Ascending aorta (tissue), 2 donors: ENCODE data around the gene CCNG1. TPM values are rescaled to one million over a fixed set of nuclear protein-coding genes. Genes with fewer than 3 reads are reported as not detected.
A peak's percentile ranks its signal among the peaks of the same experiment; 100 is the strongest.

Experiments used
- DNase-seq, 2 donors: peaks; one replicate each; pipeline ENCODE4 v3.0.0-alpha.2; 2019; ENCODE audit warnings: low spot score in 2 of 2
- H3K27ac ChIP-seq, 2 donors: fragments of 200-600 bp; sonication (generic); one replicate each; pipeline ENCODE4 v1.5.1; 2016 to 2017; ENCODE audit warnings: mild to moderate bottlenecking in 1 of 2
- H3K27me3 ChIP-seq: fragments of 200-600 bp; sonication (generic); one replicate; pipeline ENCODE4 v1.5.1; 2017
- H3K36me3 ChIP-seq, 2 donors: fragments of 200-600 bp; sonication (generic); one replicate each; pipeline ENCODE4 v1.5.1; 2016
- H3K4me1 ChIP-seq, 2 donors: fragments of 200-600 bp; sonication (generic); one replicate each; pipeline ENCODE4 v1.5.1; 2016 to 2017; ENCODE audit warnings: mild to moderate bottlenecking in 1 of 2
- H3K4me3 ChIP-seq, 2 donors: fragments of 200-600 bp; sonication (generic); one replicate each; pipeline ENCODE4 v1.5.1; 2016 to 2017; ENCODE audit warnings: mild to moderate bottlenecking in 1 of 2
- H3K9me3 ChIP-seq, 2 donors: fragments of 200-600 bp; sonication (generic); one replicate each; pipeline ENCODE4 v1.5.1; 2016
- intact Hi-C: fragments of 100-400 bp; cut with DNase I; formaldehyde crosslinking; loops from one replicate; pipeline ENCODE4 v1.15.1; 2023
- total RNA-seq: library from RNA; depleted of rRNA; stranded (reverse); fragments of >200 nt; gene quantifications from one replicate; pipeline ENCODE4 v1.1.0, GENCODE V29; 2016
- TF ChIP-seq, protein P1 (sequence below), 3 experiments: fragments of 200-600 bp in 2 of 3; fragments of 450-650 bp in 1 of 3; sonication (generic) in 2 of 3; IDR thresholded peaks; one replicate each; pipeline ENCODE4 v1.5.1; 2016 to 2019; ENCODE audit warnings: antibody characterized with exemption in 3 of 3, mild to moderate bottlenecking in 1 of 3, moderate library complexity in 1 of 3

Gene CCNG1
- total RNA-seq, 1 donor from 2014 or later, result 20.5 TPM

DNA sequence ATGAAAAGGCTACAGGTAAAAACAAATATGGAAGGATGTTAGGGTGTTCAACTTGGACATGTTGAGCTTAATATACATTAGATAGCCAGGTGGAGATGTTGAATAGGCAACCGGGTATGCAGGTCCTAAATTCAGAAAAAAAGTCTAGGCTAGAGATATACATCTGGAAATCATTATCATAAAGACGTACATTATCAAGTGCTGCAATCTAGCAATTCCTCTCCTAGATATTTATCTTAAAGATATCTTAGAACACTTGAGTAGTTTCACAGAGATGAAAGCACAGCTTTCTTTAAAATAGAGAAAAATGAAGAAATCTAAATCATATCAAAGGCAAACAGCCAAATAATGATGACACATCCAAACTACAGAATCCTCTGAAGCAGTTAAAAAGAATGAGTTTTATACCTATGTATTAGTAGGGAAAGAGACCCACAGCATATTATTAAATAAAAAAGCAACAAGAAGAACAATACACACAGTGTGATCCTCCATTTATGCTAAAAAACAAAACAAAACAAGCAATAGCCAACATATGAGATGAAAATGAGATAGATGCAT is 18.7 kb downstream of the CCNG1 start:
- DNase-seq, result no peak
- H3K9me3 ChIP-seq, result no peaks in the 10 kb centered on the region
- peaks cover 0 to 7% of the 10 kb centered on the region in 2 donors for H3K4me1 ChIP-seq
- no peak overlapping the region for H3K4me3 ChIP-seq
- TF ChIP-seq, protein P1, sequence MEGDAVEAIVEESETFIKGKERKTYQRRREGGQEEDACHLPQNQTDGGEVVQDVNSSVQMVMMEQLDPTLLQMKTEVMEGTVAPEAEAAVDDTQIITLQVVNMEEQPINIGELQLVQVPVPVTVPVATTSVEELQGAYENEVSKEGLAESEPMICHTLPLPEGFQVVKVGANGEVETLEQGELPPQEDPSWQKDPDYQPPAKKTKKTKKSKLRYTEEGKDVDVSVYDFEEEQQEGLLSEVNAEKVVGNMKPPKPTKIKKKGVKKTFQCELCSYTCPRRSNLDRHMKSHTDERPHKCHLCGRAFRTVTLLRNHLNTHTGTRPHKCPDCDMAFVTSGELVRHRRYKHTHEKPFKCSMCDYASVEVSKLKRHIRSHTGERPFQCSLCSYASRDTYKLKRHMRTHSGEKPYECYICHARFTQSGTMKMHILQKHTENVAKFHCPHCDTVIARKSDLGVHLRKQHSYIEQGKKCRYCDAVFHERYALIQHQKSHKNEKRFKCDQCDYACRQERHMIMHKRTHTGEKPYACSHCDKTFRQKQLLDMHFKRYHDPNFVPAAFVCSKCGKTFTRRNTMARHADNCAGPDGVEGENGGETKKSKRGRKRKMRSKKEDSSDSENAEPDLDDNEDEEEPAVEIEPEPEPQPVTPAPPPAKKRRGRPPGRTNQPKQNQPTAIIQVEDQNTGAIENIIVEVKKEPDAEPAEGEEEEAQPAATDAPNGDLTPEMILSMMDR (IDR thresholded peaks at IDR 0.05), result no peak
- H3K36me3 ChIP-seq, result peaks cover 5 to 33% of the 10 kb centered on the region in 2 donors
- intact Hi-C loops, result no loop called here
- no peak overlapping the region for H3K27ac ChIP-seq
- no peaks in the 10 kb centered on the region for H3K27me3 ChIP-seq

DNA sequence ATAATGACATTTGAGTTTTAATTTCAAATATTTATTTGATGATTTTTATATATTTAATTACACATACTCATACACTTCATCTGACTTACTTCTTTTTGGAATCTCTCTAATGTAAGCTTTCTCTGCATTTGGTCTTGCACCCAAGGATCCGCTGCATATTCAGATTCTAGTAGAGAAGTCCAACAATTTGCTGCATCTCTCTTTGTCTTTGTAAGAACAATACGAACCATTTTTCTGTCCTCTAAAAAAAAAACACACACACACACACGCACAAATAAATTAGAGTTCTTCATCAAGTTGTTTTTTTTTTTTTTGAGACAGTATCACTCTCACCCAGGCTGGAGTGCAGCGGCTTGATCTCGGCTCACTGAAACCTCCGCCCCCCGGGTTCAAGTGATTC is 19.4 kb downstream of the CCNG1 start:
- H3K4me3 ChIP-seq, result no peak overlapping the region
- no peaks in the 10 kb centered on the region for H3K9me3 ChIP-seq
- DNase-seq, result no peak
- H3K27ac ChIP-seq, result no peak overlapping the region
- peaks cover 0 to 9% of the 10 kb centered on the region in 2 donors for H3K4me1 ChIP-seq
- intact Hi-C loops, result no loop called here
- H3K36me3 ChIP-seq, result peaks cover 5 to 28% of the 10 kb centered on the region in 2 donors
- TF ChIP-seq, protein P1 (IDR thresholded peaks at IDR 0.05), result no peak
- no peaks in the 10 kb centered on the region for H3K27me3 ChIP-seq

DNA sequence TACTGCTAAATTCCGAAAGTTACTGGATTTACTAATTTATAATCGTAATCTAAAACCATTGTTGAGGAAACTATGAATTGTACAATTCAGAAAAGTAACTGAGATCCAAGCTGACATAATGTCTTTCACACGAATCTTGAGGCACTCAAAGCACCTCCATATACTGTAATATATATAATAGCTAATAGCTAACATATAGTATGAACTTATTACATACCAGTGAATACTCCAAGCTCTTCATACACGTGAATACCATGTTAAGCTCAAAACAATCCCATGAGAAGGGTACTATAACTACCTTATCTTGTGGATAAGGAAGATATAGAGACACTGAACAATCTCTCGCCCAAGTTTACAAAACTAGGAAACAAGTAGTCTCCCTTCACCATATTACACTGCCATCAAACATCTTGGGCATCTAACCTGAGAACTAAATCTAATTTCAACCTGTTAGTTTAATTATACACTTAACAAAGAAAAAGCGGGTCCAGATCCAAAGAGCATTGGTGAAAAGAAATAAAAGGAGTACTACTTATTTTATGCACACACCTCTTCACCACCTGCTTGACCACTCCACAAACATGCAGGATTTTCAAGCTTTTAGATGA is 21.5 kb downstream of the CCNG1 start:
- H3K27me3 ChIP-seq, result no peaks in the 10 kb centered on the region
- TF ChIP-seq, protein P1 (IDR thresholded peaks at IDR 0.05), result no peak
- peaks cover 0 to 7% of the 10 kb centered on the region in 2 donors for H3K4me1 ChIP-seq
- peak overlapping the region; percentile 83 to 96 for H3K27ac ChIP-seq
- no peak for DNase-seq
- intact Hi-C loops, result no loop called here
- no peaks in the 10 kb centered on the region for H3K9me3 ChIP-seq
- peaks cover 0 to 15% of the 10 kb centered on the region in 2 donors for H3K36me3 ChIP-seq
- H3K4me3 ChIP-seq, result peak overlapping the region; percentile 72 to 79

GRCh38 chr5:163459462-163459818 is 22.0 kb downstream of the CCNG1 start:
- intact Hi-C loops, result no loop called here
- TF ChIP-seq, protein P1 (IDR thresholded peaks at IDR 0.05), result no peak
- DNase-seq, result no peak

GRCh38 chr5:163459819-163460561 is 22.6 kb downstream of the CCNG1 start, which contains the start of gene NUDCD2:
TSS of gene NUDCD2 (minus strand) at chr5:163460102. CDS start at chr5:163460050, 52 bp downstream.
- DNase-seq, result peak; percentile 89 to 97
- TF ChIP-seq, protein P1 (IDR thresholded peaks at IDR 0.05), result peak in 2 of 3 experiments; percentile 21 to 38
- intact Hi-C loops, result loop anchor here (1.0 kb wide), 2 partner anchors 23 to 45 kb away; partner anchors contain the start of genes CCNG1 and MAT2B
- Histone ChIP-seq H3K9me3 (no peaks in the 10 kb centered on the region), H3K27me3 (no peaks in the 10 kb centered on the region), H3K27ac (peak within 1 kb of the TSS; percentile 83 to 96), H3K4me3 (peak within 1 kb of the TSS; percentile 72 to 79), H3K4me1 (peaks cover 0 to 7% of the 10 kb centered on the region in 2 donors), H3K36me3 (peaks cover 0 to 6% of the 10 kb centered on the region in 2 donors)

More at GRCh38 chr5:163459462-163459818, 22.0 kb downstream of the CCNG1 start:
- peak overlapping the region; percentile 72 to 79 for H3K4me3 ChIP-seq
- no peaks in the 10 kb centered on the region for H3K27me3 ChIP-seq
- H3K27ac ChIP-seq, result peak overlapping the region; percentile 83 to 96
- H3K36me3 ChIP-seq, result peaks cover 0 to 12% of the 10 kb centered on the region in 2 donors
- no peaks in the 10 kb centered on the region for H3K9me3 ChIP-seq
- peaks cover 0 to 7% of the 10 kb centered on the region in 2 donors for H3K4me1 ChIP-seq
